Kasumi-1 (cell line): ENCODE results near the gene OR2AJ1.

ENCODE experiments used
- DNase-seq, 2 experiments: peaks; one replicate each; lab custom pipeline; 2025; lab: John Stamatoyannopoulos, UW

Gene OR2AJ1

DNA sequence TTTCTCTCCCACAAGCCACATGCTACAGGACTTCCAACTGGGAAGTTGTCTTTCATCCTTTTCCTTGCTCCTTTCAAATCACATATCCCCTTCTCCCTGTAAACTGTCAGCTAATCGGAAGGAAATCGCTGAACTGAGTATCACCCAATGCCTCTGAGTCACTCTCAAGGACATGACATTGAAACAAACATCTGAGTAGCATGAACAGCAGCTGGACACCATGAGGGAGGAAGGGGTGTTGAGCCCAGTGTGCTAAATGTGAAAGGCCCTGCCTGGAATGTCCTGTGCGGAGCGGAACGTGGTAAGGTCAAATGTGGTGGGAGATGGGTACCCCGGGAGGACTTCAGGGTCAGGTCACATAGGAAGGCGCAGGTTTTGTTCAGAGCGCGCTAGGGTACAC, at the start of gene OR2AJ1:
Gene OR2AJ1 (plus strand): TSS at position 22 of the 400 bp plus-strand sequence. CDS start 8,880 bp downstream, outside the sequence.
- DNase-seq = no peak

- DNase-seq = no peak
These were observed 41.3 kb upstream of the OR2AJ1 start for GRCh38 chr1:247883346-247883745.

- DNase-seq = no peak
These were observed 39.8 kb upstream of the OR2AJ1 start for GRCh38 chr1:247884797-247885413.

GRCh38 chr1:247895163-247895637, 29.5 kb upstream of the OR2AJ1 start, which contains the start of gene OR2W3:
TSS of gene OR2W3 (plus strand) at chr1:247895587. CDS start at chr1:247895587, 0 bp downstream.
- DNase-seq = no peak

DNA sequence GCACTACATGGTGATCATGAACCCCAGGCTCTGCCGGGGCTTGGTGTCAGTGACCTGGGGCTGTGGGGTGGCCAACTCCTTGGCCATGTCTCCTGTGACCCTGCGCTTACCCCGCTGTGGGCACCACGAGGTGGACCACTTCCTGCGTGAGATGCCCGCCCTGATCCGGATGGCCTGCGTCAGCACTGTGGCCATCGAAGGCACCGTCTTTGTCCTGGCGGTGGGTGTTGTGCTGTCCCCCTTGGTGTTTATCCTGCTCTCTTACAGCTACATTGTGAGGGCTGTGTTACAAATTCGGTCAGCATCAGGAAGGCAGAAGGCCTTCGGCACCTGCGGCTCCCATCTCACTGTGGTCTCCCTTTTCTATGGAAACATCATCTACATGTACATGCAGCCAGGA, 28.7 kb upstream of the OR2AJ1 start:
- DNase-seq = no peak

GRCh38 chr1:247904122-247904521, 20.6 kb upstream of the OR2AJ1 start:
- DNase-seq = no peak

DNA sequence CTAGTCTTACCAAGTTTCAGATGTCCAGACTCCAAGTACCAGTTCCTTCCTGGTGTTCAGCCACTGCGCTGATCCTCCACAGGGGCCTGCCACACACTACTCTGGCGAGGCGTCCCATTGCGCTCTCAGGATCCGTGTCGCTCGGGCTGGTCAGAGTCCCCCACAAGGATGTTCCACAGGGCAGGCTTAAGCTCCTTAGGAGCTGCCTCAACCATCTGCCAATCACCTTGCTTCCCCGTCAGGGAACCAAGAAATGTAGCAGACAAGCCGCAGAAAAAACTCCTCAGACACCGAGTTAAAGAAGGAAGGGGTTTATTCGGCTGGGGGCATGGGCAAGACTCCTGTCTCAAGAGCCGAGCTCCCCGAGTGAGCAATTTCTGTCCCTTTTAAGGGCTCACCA, 19.5 kb upstream of the OR2AJ1 start:
- DNase-seq = no peak

GRCh38 chr1:247905910-247906503, 18.7 kb upstream of the OR2AJ1 start:
- DNase-seq = no peak

DNA sequence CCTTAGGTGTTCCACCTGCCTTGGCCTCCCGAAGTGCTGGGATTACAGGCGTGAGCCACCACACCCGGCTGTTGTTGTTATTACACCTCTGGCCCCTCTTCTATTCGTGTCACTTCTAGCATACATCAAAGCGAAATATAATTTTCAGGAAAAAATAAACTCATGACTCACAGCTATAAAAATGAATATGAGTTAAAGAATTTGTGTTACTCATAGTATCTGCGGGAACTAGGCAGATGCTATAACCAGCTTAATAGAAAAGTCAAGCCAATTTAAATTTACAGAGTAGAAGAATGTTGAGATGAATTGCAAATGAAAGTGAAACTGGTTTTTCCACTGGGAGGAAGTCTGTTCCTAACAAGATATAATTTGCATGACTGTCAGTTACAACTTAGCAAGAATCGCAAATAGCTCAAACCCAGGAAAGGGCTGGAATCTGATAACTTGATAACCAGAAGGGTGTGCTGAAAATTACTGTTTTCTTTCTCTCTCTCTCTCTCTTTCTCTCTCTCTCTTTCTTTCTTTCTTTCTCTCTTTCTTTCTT, 18.1 kb upstream of the OR2AJ1 start:
- DNase-seq = peak; percentile 40 to 45

- DNase-seq = no peak
These were observed 15.9 kb upstream of the OR2AJ1 start for GRCh38 chr1:247908766-247909165.

DNA sequence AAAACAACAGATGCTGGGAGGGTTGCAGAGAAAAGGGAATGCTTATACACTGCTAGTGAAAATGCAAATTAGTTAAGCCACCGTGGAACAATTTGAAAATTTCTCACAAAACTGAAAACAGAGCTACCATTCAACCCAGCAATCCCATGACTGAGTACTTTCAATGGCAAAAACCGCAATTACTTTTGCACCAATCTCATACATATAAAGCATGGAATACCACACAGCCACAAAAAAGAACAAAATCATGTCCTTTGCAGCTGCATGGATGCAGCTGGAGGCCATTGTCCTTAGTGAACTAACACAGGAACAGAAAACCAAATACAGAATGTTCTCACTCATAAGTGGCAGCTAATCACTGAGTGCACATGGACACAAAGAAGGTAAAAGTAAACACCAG, 10.9 kb upstream of the OR2AJ1 start:
- DNase-seq = no peak

- DNase-seq = no peak
These were observed 9.6 kb upstream of the OR2AJ1 start for GRCh38 chr1:247914941-247915662.

GRCh38 chr1:247919952-247920351, 4.7 kb upstream of the OR2AJ1 start, which contains the start of gene OR2T8:
TSS of gene OR2T8 (plus strand) at chr1:247920252. CDS start at chr1:247921018, 766 bp downstream.
- no peak for DNase-seq

- no peak for DNase-seq
These were observed 748 bp upstream of the OR2AJ1 start for GRCh38 chr1:247923941-247924340.

DNA sequence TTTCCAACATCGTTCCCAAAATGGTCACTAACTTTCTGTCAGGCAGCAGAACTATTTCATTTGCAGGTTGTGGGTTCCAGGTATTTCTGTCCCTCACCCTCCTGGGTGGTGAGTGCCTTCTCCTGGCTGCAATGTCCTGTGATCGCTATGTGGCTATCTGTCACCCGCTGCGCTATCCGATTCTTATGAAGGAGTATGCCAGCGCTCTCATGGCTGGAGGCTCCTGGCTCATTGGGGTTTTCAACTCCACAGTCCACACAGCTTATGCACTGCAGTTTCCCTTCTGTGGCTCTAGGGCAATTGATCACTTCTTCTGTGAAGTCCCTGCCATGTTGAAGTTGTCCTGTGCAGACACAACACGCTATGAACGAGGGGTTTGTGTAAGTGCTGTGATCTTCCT, 9.3 kb downstream of the OR2AJ1 start:
- DNase-seq = no peak

DNA sequence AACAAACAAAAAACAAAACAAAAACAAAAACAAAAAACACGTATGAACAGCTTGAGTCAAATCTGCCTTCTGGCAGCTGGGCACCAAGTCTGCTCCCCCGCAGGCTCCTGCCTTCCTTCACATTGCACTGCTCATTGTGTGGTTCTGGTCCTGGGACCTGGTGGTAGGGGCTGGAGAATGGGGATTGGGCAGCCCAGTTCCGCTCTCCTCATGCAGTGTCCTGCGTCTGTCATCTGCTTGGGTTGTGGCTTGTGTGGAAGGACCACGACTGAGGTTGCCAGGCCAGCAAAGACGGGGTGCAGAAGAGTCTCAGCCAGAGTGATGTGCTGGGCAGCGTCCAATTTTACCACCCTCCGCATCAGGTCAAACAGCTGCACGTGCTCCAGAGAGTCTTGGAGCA, 11.1 kb downstream of the OR2AJ1 start:
- DNase-seq = no peak

DNA sequence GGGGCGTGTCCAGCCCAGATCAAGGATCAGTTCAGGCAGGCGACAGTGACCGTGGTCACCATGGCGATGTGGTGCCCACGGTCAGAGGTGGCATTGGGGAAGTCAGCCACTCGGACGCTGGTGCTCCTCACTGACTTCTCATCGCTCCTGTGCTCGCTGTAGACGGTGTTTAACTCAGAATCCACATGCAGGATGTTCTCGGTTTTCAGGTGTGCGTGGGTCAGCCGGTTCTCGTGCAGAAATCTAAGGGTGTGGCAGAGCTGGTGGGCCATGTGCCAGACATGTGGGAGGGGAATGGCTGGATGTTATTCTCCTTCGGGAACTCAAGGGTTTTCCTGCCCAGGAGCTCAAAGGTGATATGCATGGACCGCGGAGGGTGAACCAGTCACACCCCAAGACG, 11.7 kb downstream of the OR2AJ1 start:
- no peak for DNase-seq

DNA sequence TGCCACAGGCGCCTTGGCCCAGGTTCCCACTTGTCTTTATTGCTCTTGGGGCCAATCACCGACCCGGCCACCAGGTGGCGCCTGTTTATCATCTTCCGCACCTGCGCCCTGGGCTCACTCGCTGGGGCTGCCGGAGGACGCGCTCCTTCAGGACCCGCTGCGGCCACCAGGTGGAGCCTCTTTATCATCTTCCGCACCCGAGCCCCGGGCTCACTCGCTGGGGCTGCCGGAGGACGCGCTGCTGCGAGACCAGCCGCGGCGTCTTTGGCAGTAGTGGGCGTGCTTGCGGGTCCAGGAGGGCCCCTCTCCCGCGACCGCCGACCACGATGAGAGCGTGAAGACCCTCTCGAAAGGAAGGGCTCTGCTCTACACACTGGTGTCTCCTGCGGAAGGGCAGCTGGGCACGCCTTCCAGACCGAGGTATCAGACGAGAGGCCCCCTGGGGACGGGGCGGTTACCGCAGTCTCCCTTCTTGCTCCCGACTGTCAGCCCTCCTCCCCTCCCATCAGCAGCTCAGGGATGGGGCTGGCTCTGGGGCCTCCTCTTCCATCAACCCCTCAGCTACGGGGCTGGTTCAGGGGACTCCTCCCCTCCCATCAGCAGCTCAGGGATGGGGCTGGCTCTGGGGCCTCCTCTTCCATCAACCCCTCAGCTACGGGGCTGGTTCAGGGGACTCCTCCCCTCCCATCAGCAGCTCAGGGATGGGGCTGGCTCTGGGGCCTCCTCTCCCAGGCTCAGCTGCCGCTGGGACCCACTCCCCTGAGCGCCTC, 12.5 kb downstream of the OR2AJ1 start:
- DNase-seq = peak; percentile 90 to 91

DNA sequence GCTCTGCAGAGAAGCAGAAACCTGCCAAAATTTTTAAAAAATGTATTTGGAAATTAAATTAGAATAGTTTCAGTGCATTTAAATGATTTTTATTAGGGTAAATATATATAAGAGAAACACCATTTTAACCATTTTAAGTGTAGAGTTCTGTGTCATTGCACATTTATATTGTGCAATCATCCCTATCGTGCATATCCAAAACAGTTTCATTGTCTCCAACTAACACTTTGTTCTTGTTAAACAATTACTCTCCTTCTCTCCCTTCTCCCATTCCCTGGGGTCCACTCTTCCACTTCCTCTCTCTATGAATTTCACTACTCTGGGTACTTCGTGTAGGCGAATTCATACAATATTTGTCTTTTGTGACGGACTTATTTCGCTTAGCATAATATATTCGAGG, 17.9 kb downstream of the OR2AJ1 start:
- DNase-seq = no peak

DNA sequence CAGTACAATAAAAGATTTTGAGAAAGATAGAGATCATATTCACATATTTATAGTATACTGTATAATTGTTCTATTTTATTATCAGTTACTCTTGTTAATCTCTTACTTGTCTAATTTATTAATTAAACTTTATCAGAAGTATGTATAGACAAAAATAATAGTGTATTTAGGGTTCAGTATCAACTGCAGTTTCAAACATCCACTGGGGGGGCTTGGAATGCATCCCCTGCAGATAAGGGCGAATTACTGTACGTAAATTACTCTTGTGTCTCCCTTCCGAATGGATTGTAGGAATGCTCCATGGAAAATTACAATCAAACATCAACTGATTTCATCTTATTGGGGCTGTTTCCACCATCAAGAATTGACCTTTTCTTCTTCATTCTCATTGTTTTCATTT, 23.9 kb downstream of the OR2AJ1 start, which contains the start of gene OR2L8:
Gene OR2L8 (plus strand): TSS at position 301 of the 400 bp plus-strand sequence. CDS start 0 bp downstream, at position 301.
- DNase-seq = no peak

- DNase-seq = no peak
These were observed 28.7 kb downstream of the OR2AJ1 start for GRCh38 chr1:247953408-247953807.

GRCh38 chr1:247961791-247962190, 37.1 kb downstream of the OR2AJ1 start:
- DNase-seq = no peak
